PC-9 (cell line): Measurements from ENCODE around the gene GOLGA6L9. TPM values are rescaled to one million over a fixed set of nuclear protein-coding genes. Genes with fewer than 3 reads are reported as not detected.
"Not testable (repeated sequence)": the region's sequence is repeated elsewhere in the genome, so short reads cannot be mapped to it uniquely, and the experiment has no call there.

Experiments
- BruUV-seq: library from RNA; stranded (reverse); fragments of 400-500 nt; replicated peaks from 2 replicates; lab custom pipeline; 2021; lab: Mats Ljungman, UMichigan
- CTCF ChIA-PET: fragments of 300-600 bp; sonication (Branson Sonifier 250); formaldehyde crosslinking; loops from one replicate; lab custom pipeline; 2022; ENCODE audit warnings: antibody characterized with exemption; lab: Charles Lee
- POLR2A ChIA-PET: fragments of 300-600 bp; sonication (Branson Sonifier 250); formaldehyde crosslinking; loops from one replicate; lab custom pipeline; 2022; ENCODE audit warnings: antibody characterized with exemption; ENCODE audit not compliant: unreplicated experiment; lab: Charles Lee
- DNase-seq, 2 experiments: peaks; one replicate each; pipeline versions ENCODE4 v3.0.0 to v3.0.0-alpha.2; 2015 to 2022; ENCODE audit warnings: mixed read lengths in 1 of 2
- H2AFZ ChIP-seq: fragments of 200-600 bp; sonication (generic); 2 replicates; pipeline ENCODE4 v1.8.1; 2017; ENCODE audit warnings: antibody characterized with exemption
- H3F3A ChIP-seq: fragments of 200-600 bp; sonication (generic); 2 replicates; pipeline ENCODE4 v1.8.1; 2017; ENCODE audit warnings: antibody characterized with exemption, mild to moderate bottlenecking, low read depth; ENCODE audit not compliant: insufficient read depth
- H3K27ac ChIP-seq: fragments of 200-600 bp; sonication (generic); 2 replicates; pipeline ENCODE4 v1.6.1; 2016; ENCODE audit warnings: mixed run types
- H3K27me3 ChIP-seq: fragments of 200-600 bp; sonication (generic); 2 replicates; pipeline ENCODE4 v1.6.1; 2016; ENCODE audit warnings: low read depth, mixed run types; ENCODE audit not compliant: insufficient read depth
- H3K36me3 ChIP-seq: fragments of 200-600 bp; sonication (generic); 2 replicates; pipeline ENCODE4 v1.6.1; 2016; ENCODE audit warnings: low read depth, mixed run types
- H3K4me1 ChIP-seq: fragments of 200-600 bp; sonication (generic); replicated peaks from 2 replicates; pipeline ENCODE4 v1.6.1; 2016; ENCODE audit warnings: mixed run types; ENCODE audit not compliant: insufficient read depth
- H3K4me2 ChIP-seq: fragments of 200-600 bp; sonication (generic); 2 replicates; pipeline ENCODE4 v1.6.1; 2017; ENCODE audit warnings: mixed run types
- H3K4me3 ChIP-seq: fragments of 200-600 bp; sonication (generic); 2 replicates; pipeline ENCODE4 v1.6.1; 2016; ENCODE audit warnings: mixed run types
- H3K79me2 ChIP-seq: fragments of 200-600 bp; sonication (generic); 2 replicates; pipeline ENCODE4 v1.6.1; 2017; ENCODE audit warnings: low read depth, mixed run types
- H3K9me2 ChIP-seq: fragments of 200-600 bp; sonication (generic); 2 replicates; pipeline ENCODE4 v1.8.1; 2017; ENCODE audit warnings: mild to moderate bottlenecking; ENCODE audit not compliant: insufficient read depth
- H3K9me3 ChIP-seq: fragments of 200-600 bp; sonication (generic); 2 replicates; pipeline ENCODE4 v1.8.1; 2016; ENCODE audit warnings: low read depth; ENCODE audit not compliant: insufficient read depth
- H4K20me1 ChIP-seq: fragments of 200-600 bp; sonication (generic); 2 replicates; pipeline ENCODE4 v1.8.1; 2017; ENCODE audit not compliant: insufficient read depth
- intact Hi-C: fragments of 100-400 bp; cut with micrococcal nuclease; formaldehyde crosslinking; loops from one replicate; pipeline ENCODE4 v1.10.0; 2022; ENCODE audit not compliant: unreplicated experiment
- total RNA-seq: library from RNA; stranded (reverse); gene quantifications from 2 replicates; pipeline ENCODE4 v1.2.3, GENCODE V29; 2021

GOLGA6L9 gene
- total RNA-seq, 1 experiment from 2014 or later: 3.8 TPM

DNA sequence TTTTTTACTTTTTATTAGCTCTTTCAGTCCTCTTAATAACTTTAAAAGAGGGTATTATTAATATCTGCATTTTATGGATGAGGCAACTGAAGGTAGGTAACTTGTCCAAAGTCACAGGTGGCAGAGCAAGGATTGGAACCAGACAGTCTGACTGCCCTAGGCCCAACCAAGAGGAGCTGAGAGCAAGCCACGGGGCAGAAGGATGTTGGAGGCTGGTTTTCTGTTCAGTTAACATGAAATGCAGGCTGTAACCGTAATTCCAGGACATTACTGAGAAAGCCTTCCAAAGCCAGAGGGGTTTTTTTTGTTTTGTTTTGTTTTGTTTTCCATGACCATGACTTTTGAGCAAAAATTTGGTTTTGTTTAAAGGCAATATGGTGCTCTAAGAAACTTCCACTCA is 9.1 kb upstream of the GOLGA6L9 start:
- H3K4me2 ChIP-seq, H3K36me3 ChIP-seq, H2AFZ ChIP-seq, H4K20me1 ChIP-seq, H3K79me2 ChIP-seq, H3K27ac ChIP-seq, H3F3A ChIP-seq, H3K27me3 ChIP-seq, DNase-seq, POLR2A ChIA-PET, CTCF ChIA-PET, H3K9me3 ChIP-seq, intact Hi-C loops, H3K4me3 ChIP-seq, BruUV-seq, H3K9me2 ChIP-seq, H3K4me1 ChIP-seq: not testable (repeated sequence)

DNA sequence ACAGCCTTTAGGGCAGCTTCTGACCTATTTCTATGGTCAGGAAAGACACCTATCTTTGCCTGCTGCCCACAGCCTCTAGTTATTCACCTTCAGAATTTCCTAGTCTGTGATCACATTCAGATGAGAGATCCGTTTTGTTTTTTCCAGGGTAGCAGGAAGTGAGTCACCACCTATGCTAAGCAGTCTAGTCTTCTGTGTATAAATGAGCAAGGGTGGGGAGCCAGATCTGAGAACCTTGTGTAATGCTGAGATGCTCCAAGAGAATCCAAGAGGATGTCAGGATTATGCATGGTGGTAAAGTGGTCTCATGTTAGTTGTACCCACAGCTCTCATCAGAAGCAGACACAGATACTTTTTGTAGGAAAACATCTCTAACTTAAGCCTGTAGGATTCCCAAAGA is 8.7 kb upstream of the GOLGA6L9 start:
- H3F3A ChIP-seq, CTCF ChIA-PET, intact Hi-C loops, H2AFZ ChIP-seq, H3K4me1 ChIP-seq, H3K27ac ChIP-seq, H4K20me1 ChIP-seq, H3K9me2 ChIP-seq, H3K9me3 ChIP-seq, POLR2A ChIA-PET, H3K4me3 ChIP-seq, BruUV-seq, DNase-seq, H3K27me3 ChIP-seq, H3K79me2 ChIP-seq, H3K36me3 ChIP-seq, H3K4me2 ChIP-seq: not testable (repeated sequence)

DNA sequence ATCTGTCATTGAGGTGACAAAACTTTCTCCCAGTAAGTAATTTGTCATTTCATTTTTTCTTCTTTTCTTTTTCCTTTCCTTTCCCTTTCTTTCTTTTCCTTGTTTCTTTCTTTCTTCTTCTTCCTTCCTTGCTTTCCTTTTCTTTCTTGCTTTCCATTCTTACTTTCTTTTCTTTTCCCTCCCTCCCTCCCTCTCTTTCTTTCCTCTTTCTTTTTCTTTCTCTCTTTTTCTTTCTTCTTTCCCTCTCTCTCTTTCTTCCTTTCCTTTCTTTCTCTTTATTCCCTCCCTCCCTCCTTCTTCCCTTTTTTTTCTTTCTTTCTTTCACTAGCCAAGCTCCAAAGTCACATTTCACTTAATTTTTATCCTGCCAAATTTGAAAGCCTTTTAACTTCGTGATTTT is 2.5 kb upstream of the GOLGA6L9 start:
- CTCF ChIA-PET: not testable (repeated sequence)

DNA sequence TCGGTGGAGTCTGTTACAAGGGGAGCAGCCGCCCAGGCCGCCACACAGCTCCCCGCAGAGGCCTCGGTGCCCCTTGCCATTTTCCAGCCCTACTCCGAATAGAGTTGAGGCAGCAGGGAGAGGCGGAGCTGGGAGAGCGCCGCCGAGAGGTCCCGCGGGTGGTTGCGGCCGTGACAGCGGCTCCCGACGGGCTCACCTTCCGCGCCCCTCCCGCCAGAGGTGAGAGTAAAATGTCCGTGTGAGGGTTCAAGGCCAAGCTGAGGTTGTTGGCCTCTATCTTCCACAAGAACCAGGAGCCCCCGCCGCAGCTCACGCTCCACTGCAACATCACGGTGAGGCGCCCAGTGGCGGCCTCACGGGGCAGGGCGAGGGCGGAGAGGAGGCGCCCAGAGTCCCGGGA is 15.8 kb downstream of the GOLGA6L9 start:
- CTCF ChIA-PET, H3K27ac ChIP-seq, H2AFZ ChIP-seq, H3K9me3 ChIP-seq, H3K79me2 ChIP-seq, POLR2A ChIA-PET, BruUV-seq, H3K9me2 ChIP-seq, H3K27me3 ChIP-seq, H3F3A ChIP-seq, H3K36me3 ChIP-seq, H3K4me1 ChIP-seq, intact Hi-C loops, H3K4me3 ChIP-seq, H4K20me1 ChIP-seq, DNase-seq, H3K4me2 ChIP-seq: not testable (repeated sequence)

More for the DNA sequence above, 2.5 kb upstream of the GOLGA6L9 start:
- H3K27me3 ChIP-seq, POLR2A ChIA-PET, H3K4me2 ChIP-seq, H3K27ac ChIP-seq, H3K79me2 ChIP-seq, H3K4me3 ChIP-seq, DNase-seq, H3K36me3 ChIP-seq, H3F3A ChIP-seq, H3K4me1 ChIP-seq, H3K9me2 ChIP-seq, BruUV-seq, intact Hi-C loops, H3K9me3 ChIP-seq, H2AFZ ChIP-seq, H4K20me1 ChIP-seq: not testable (repeated sequence)

DNA sequence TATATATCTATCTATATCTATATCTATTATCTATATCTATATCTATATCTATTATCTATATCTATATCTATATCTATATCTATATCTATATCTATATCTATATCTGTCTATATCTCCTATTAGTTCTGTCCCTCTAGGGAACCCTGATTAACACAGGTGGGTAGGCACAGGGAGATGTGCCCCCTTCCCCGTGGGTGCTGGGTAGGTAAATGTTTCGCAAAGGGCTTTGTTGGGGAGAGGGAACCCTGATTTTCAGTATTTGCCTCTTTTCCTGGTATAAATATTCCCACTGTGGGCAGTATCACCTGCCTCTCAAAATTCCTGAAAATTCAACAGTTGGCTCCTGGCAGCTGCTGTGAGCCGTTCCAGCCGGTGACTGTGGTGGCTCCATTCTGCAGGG is 27.7 kb downstream of the GOLGA6L9 start:
- DNase-seq, intact Hi-C loops, H2AFZ ChIP-seq, H4K20me1 ChIP-seq, H3K27ac ChIP-seq, H3K27me3 ChIP-seq, POLR2A ChIA-PET, CTCF ChIA-PET, H3K9me2 ChIP-seq, H3K36me3 ChIP-seq, H3K4me3 ChIP-seq, BruUV-seq, H3K9me3 ChIP-seq, H3F3A ChIP-seq, H3K4me2 ChIP-seq, H3K4me1 ChIP-seq, H3K79me2 ChIP-seq: not testable (repeated sequence)

DNA sequence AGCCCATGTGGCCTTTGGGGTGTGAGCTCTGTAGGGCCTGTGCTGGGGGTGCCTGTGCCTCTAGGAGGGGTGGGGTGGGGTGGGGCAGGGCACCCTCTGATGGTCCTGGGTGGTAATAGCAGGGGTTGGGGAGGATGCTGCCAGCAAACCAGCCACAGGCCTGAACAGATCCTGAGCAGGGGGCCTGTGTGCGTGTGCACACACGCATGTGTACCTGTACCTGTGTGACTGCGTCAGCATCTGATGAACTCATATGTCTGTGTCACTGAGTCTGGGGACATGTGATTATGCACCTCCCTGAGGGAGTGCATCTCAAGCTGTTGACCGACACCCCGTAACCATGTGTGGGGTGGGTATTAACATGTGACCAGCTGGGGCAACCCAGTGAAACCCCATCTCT is 36.0 kb downstream of the GOLGA6L9 start:
- DNase-seq, H3K9me2 ChIP-seq, H3K4me1 ChIP-seq, H2AFZ ChIP-seq, H3K9me3 ChIP-seq, H3K27me3 ChIP-seq, H3F3A ChIP-seq, CTCF ChIA-PET, H3K4me3 ChIP-seq, H3K36me3 ChIP-seq, H3K27ac ChIP-seq, H3K79me2 ChIP-seq, H4K20me1 ChIP-seq, intact Hi-C loops, POLR2A ChIA-PET, BruUV-seq, H3K4me2 ChIP-seq: not testable (repeated sequence)

DNA sequence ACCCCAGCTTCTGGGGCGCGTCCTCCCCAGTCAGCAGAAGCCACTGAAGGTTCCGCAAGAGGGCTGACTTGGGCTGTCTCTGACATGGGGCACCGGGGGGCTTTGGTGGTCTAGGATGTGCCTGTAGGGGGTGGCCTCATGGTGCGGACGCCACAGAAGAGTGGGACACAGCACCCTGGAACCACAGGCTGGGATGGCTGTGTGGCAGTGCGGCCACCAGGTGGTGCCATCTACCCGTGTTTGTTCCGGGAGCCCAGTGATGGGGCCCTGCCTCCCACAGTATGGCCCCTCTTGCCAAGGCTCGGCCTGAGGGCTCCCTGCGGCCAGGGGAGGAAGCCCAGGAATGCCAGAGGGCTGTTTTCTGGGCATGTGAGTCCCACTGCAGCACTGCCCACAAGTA is 38.6 kb downstream of the GOLGA6L9 start:
- not testable (repeated sequence) for DNase-seq

DNA sequence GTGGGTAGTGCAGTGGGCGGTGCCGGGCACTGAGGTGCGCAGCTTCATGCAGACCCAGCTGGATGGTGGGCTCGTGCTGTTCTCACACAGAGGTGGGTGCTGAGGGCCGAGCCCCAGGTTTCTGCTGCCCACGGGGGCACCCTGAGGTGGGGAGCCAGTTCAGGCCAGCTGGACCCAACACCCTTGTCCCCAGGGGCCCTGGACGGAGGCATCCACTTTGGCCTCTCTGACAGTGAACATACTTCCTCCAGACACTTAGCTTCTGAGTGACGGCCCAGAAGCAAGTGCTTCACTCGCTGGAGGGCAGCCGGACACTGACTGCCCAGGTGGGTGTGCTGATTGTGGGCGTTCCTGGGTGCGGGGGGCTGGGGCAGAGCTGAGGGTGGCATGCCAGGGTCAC is 39.8 kb downstream of the GOLGA6L9 start:
- H3K9me3 ChIP-seq, H3K36me3 ChIP-seq, H4K20me1 ChIP-seq, H3K4me2 ChIP-seq, H3K9me2 ChIP-seq, POLR2A ChIA-PET, H3K27ac ChIP-seq, H3F3A ChIP-seq, H3K4me3 ChIP-seq, H3K4me1 ChIP-seq, DNase-seq, CTCF ChIA-PET, H2AFZ ChIP-seq, H3K79me2 ChIP-seq, intact Hi-C loops, H3K27me3 ChIP-seq, BruUV-seq: not testable (repeated sequence)

More for the DNA sequence above, 38.6 kb downstream of the GOLGA6L9 start:
- BruUV-seq, H3K9me3 ChIP-seq, POLR2A ChIA-PET, H3K79me2 ChIP-seq, CTCF ChIA-PET, H3K36me3 ChIP-seq, H3K27me3 ChIP-seq, H3K4me2 ChIP-seq, H2AFZ ChIP-seq, intact Hi-C loops, H3K9me2 ChIP-seq, H3K4me3 ChIP-seq, H3K4me1 ChIP-seq, H4K20me1 ChIP-seq, H3F3A ChIP-seq, H3K27ac ChIP-seq: not testable (repeated sequence)
